ENCODE results near the gene ZNF814.
A peak's percentile ranks its signal among the peaks of the same experiment; 100 is the strongest.

DNA sequence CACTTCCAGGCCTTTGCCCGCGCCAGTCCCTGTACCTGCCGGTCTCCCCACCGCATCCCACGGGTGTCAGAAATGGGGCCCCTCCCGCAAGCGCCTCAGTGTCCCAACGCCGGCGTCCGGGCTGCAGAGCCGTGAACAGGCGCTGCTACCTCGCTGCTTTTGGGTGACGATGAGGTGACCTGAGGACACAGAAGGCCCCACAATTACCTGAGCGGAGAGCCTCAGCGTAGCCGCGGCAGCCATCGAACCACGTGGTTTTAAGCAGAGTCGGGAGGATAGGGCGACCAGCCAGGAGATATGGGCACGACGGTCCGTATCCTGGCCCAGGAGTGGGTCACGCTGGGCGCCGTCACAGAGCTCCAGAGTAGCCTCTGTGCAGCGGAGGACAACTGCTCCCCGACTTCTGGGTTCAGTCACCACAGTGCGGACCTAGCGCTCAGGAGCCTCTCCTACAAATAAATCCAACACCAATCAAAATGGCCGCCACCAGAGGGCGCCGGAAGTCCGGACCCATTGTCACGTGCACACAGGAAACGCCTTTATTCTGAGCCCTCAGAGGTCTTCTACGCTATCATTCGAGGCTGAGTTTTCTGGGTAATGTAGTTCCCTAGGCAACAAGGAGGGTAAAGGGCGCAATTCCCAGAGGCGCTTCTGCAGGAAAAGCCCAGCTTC is at the start of gene ZNF814:
- TF ChIP-seq, protein P1, sequence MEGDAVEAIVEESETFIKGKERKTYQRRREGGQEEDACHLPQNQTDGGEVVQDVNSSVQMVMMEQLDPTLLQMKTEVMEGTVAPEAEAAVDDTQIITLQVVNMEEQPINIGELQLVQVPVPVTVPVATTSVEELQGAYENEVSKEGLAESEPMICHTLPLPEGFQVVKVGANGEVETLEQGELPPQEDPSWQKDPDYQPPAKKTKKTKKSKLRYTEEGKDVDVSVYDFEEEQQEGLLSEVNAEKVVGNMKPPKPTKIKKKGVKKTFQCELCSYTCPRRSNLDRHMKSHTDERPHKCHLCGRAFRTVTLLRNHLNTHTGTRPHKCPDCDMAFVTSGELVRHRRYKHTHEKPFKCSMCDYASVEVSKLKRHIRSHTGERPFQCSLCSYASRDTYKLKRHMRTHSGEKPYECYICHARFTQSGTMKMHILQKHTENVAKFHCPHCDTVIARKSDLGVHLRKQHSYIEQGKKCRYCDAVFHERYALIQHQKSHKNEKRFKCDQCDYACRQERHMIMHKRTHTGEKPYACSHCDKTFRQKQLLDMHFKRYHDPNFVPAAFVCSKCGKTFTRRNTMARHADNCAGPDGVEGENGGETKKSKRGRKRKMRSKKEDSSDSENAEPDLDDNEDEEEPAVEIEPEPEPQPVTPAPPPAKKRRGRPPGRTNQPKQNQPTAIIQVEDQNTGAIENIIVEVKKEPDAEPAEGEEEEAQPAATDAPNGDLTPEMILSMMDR (IDR thresholded peaks at IDR 0.05; ENCODE audit: low read depth, low read length) = peak; percentile 24
- no peak for TF ChIP-seq POLR2A (IDR thresholded peaks at IDR 0.05; ENCODE audit: extremely low read depth, insufficient read length)
